Prostate gland (tissue), 2 donors: ENCODE results near the gene ING5. TPM values are rescaled to one million over a fixed set of nuclear protein-coding genes. Genes with fewer than 3 reads are reported as not detected.

Source experiments
- DNase-seq: peaks from one replicate; pipeline ENCODE4 v3.0.0-alpha.2; 2019; ENCODE audit warnings: low spot score
- H3K27ac ChIP-seq, 2 donors: fragments of 200-600 bp; sonication (generic); 2 replicates each; pipeline ENCODE4 v1.5.1; 2017 to 2019
- H3K27me3 ChIP-seq: fragments of 200-600 bp; sonication (generic); replicated peaks from 2 replicates; pipeline ENCODE4 v1.5.1; 2019; ENCODE audit not compliant: insufficient read depth
- H3K36me3 ChIP-seq, 2 donors: fragments of 200-600 bp; sonication (generic); 1 replicate in 1 of 2; 2 replicates in 1 of 2; pipeline versions ENCODE4 v1.5.1 to v1.8.1; 2017 to 2019
- H3K4me1 ChIP-seq: fragments of 200-600 bp; sonication (generic); replicated peaks from 2 replicates; pipeline ENCODE4 v1.5.1; 2019
- H3K4me3 ChIP-seq, 2 donors: fragments of 200-600 bp; sonication (generic); 2 replicates each; pipeline ENCODE4 v1.5.1; 2017 to 2019
- H3K9me3 ChIP-seq: fragments of 200-600 bp; sonication (generic); 2 replicates; pipeline ENCODE4 v1.5.1; 2017
- POLR2A ChIP-seq: fragments of 450-650 bp; IDR thresholded peaks from one replicate; pipeline ENCODE4 v1.6.1; 2016; ENCODE audit warnings: antibody characterized with exemption, mild to moderate bottlenecking
- POLR2AphosphoS5 ChIP-seq: sonication (generic); formaldehyde crosslinking; IDR thresholded peaks from one replicate; pipeline ENCODE4 v1.6.1; 2017; ENCODE audit warnings: antibody characterized with exemption
- WGBS: methylation state at CpG from one replicate; pipeline ENCODE4 v1.1.5; 2018; 5-methylcytosine and 5-hydroxymethylcytosine counted together
- intact Hi-C: fragments of 100-400 bp; cut with DNase I; formaldehyde crosslinking; loops from one replicate; pipeline ENCODE4 v1.14.2; 2022
- total RNA-seq, 2 donors: library from RNA; depleted of rRNA; stranded (reverse); fragments of >200 nt; gene quantifications; one replicate each; pipeline ENCODE4 v1.1.0, GENCODE V29; 2016
- TF ChIP-seq, protein P1 (sequence below), 4 experiments: fragments of 200-600 bp in 2 of 4; fragments of 450-650 bp in 2 of 4; sonication (generic) in 2 of 4; IDR thresholded peaks; 1 replicate in 3 of 4; 2 replicates in 1 of 4; pipeline ENCODE4 v1.5.1; 2016 to 2019; ENCODE audit warnings: antibody characterized with exemption in 4 of 4, mild to moderate bottlenecking in 2 of 4, moderate library complexity in 2 of 4

Gene ING5
- total RNA-seq, 2 donors from 2014 or later = 65.6 to 84.8 TPM

DNA sequence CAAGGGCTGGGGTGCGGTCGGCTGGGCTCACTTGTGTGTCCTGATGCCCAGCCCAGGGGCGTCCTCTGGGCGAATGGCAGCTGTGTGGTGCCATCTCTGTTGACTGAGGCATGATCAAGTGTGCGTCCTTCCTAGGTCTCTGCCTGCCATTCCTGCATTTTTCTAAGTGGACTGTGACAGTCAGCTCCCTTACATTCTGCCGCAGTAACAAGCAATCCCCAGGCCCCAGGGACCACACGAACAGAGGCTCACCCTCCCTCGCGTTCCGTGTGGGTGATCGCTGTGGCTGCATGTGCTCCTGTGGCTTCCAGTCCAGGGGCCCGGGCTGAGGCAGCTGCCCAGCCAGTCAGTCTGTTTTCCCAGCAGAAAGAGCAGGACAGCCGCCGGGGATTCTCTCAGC, 50.4 kb downstream of the ING5 start:
- intact Hi-C loops = no loop called here

DNA sequence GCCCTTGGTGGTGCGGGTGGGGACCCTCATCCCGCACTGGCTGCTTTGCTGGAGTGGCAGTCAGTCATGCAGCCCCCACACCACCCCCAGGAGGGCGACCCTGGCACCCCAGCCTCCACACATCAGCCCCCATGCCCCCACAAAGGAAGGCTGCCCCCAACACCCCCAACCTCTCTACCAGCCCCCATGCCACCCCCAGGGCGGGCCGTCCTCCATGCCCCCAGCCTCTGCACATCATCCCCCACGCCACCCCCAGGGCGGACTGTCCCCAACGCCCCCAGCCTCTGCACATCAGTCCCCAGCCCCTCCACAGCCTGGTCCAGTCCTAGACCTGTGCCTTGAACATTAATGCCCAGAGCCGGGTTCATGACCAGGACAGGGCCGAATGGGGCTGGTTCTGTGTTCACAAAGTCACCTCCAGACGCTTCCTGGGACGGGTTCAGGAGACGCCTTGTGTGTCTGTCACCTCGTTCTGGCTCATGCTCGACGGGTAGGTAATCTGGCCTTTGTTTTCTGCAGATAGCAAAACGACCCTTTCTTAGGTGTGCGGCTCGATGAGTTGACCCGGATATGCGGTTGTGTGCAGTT, 50.9 kb downstream of the ING5 start:
- intact Hi-C loops = no loop called here
- Histone ChIP-seq H3K36me3 (peaks cover 8 to 18% of the 10 kb centered on the region in 2 donors), H3K4me1 (no peaks in the 10 kb centered on the region), H3K4me3 (no peak overlapping the region), H3K27ac (no peak overlapping the region), H3K27me3 (no peaks in the 10 kb centered on the region), H3K9me3 (no peaks in the 10 kb centered on the region)
- TF ChIP-seq POLR2AphosphoS5 (no peak), POLR2A (no peak)
- TF ChIP-seq, protein P1, sequence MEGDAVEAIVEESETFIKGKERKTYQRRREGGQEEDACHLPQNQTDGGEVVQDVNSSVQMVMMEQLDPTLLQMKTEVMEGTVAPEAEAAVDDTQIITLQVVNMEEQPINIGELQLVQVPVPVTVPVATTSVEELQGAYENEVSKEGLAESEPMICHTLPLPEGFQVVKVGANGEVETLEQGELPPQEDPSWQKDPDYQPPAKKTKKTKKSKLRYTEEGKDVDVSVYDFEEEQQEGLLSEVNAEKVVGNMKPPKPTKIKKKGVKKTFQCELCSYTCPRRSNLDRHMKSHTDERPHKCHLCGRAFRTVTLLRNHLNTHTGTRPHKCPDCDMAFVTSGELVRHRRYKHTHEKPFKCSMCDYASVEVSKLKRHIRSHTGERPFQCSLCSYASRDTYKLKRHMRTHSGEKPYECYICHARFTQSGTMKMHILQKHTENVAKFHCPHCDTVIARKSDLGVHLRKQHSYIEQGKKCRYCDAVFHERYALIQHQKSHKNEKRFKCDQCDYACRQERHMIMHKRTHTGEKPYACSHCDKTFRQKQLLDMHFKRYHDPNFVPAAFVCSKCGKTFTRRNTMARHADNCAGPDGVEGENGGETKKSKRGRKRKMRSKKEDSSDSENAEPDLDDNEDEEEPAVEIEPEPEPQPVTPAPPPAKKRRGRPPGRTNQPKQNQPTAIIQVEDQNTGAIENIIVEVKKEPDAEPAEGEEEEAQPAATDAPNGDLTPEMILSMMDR (IDR thresholded peaks at IDR 0.05) = no peak
- WGBS = 91% methylated on average over 13 of the region's 21 CpGs
- no peak for DNase-seq

More for the DNA sequence above, 50.4 kb downstream of the ING5 start:
- no peaks in the 10 kb centered on the region for H3K4me1 ChIP-seq
- H3K36me3 ChIP-seq = peaks cover 8 to 18% of the 10 kb centered on the region in 2 donors
- H3K27me3 ChIP-seq = no peaks in the 10 kb centered on the region
- H3K27ac ChIP-seq = no peak overlapping the region
- TF ChIP-seq POLR2A = no peak
- TF ChIP-seq, protein P1 (IDR thresholded peaks at IDR 0.05) = no peak
- TF ChIP-seq POLR2AphosphoS5 = no peak
- 95% methylated on average over 13 of the region's 14 CpGs for WGBS
- DNase-seq = no peak
- no peak overlapping the region for H3K4me3 ChIP-seq
- no peaks in the 10 kb centered on the region for H3K9me3 ChIP-seq

DNA sequence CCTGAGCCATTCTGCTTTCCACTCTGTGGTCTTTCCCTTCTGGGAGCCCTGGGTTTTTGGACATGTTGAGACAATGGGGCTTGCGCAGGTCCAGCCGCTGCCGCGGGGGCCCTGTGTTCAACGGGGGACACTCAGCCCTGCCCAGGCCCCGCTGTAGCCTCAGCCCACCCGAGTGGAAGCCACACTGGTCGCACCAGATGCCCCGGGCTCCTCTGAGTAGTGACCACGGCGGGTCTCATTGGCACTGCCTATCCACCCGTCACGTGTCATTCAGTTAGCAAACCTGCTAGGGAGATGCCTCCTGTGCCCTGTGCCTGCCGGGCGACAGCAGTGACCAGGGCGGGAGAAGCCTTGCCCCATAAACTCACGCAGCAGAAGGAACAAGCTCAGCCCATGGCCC, 51.7 kb downstream of the ING5 start:
- 89% methylated on average over 17 of the region's 17 CpGs for whole genome bisulfite sequencing
- TF ChIP-seq POLR2A = no peak
- TF ChIP-seq, protein P1 (IDR thresholded peaks at IDR 0.05) = no peak
- no peak for TF ChIP-seq POLR2AphosphoS5

DNA sequence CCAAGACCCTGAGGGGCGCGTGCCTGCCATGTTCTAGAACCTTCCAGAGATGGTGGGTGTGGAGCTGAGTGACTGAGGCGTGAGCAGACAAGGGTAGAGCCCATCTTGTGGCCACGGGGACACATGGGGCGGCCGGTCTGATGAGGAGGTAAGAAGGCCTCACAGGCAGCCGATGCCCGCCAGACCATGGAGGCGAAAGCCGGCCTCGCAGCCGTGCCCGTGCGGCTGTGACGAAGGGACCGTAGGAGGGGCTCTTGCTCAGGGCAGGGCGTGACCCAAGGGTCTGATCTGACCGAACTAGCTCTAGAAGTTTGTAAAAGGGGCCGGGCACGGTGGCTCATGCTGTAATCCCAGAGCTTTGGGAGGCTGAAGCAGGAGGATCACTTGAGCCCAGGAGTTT, 52.2 kb downstream of the ING5 start:
- TF ChIP-seq, protein P1 (IDR thresholded peaks at IDR 0.05) = no peak
- no peak for TF ChIP-seq POLR2A
- no peak for TF ChIP-seq POLR2AphosphoS5
- 94% methylated on average over 20 of the region's 20 CpGs for WGBS
- Histone ChIP-seq H3K36me3 (peaks cover 8 to 14% of the 10 kb centered on the region in 2 donors), H3K4me1 (no peaks in the 10 kb centered on the region), H3K9me3 (no peaks in the 10 kb centered on the region), H3K27me3 (no peaks in the 10 kb centered on the region), H3K4me3 (no peak overlapping the region), H3K27ac (no peak overlapping the region)
- no peak for DNase-seq
- intact Hi-C loops = no loop called here

More for the DNA sequence above, 51.7 kb downstream of the ING5 start:
- no peak overlapping the region for H3K27ac ChIP-seq
- H3K36me3 ChIP-seq = peaks cover 8 to 18% of the 10 kb centered on the region in 2 donors
- no peaks in the 10 kb centered on the region for H3K27me3 ChIP-seq
- H3K9me3 ChIP-seq = no peaks in the 10 kb centered on the region
- no peaks in the 10 kb centered on the region for H3K4me1 ChIP-seq
- intact Hi-C loops = no loop called here
- no peak overlapping the region for H3K4me3 ChIP-seq
- DNase-seq = no peak

DNA sequence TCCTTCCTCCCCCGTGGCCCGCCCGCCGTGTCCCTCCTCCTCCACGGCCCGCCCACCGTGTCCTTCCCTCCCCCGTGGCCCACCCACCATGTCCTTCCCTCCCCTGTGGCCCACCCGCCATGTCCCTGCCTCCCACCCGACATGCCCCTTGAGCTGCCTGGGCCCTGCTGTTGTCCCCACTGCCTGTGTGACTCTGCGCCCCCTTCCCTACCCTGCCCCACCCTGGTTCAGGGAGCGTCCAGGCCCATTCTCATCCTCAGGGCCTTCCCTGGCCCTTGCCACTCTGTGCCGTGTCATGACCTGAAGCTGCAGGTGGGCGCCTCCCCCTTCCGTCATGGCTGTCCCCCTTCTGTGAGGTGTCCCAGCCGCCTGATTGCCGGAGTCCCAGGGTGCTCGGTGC, 53.3 kb downstream of the ING5 start:
- intact Hi-C loops = no loop called here
- 83% methylated on average over 16 of the region's 18 CpGs for WGBS
- peaks cover 8 to 10% of the 10 kb centered on the region in 2 donors for H3K36me3 ChIP-seq

More for the DNA sequence above, 53.3 kb downstream of the ING5 start:
- DNase-seq = no peak
- TF ChIP-seq, protein P1 (IDR thresholded peaks at IDR 0.05) = no peak
- TF ChIP-seq POLR2AphosphoS5 (no peak), POLR2A (no peak)
- H3K9me3 ChIP-seq = no peaks in the 10 kb centered on the region
- H3K4me1 ChIP-seq = no peaks in the 10 kb centered on the region
- no peak overlapping the region for H3K4me3 ChIP-seq
- H3K27me3 ChIP-seq = no peaks in the 10 kb centered on the region
- no peak overlapping the region for H3K27ac ChIP-seq
